H9 (cell line): ENCODE results near the gene GCLC. TPM values are rescaled to one million over a fixed set of nuclear protein-coding genes. Genes with fewer than 3 reads are reported as not detected.

Source experiments
- DNase-seq: peaks from one replicate; pipeline ENCODE4 v3.0.0-alpha.2; 2017
- H2AFZ ChIP-seq: one replicate; pipeline ENCODE4 v1.6.1; 2013; ENCODE audit warnings: mild to moderate bottlenecking, low read length, control low read depth, moderate library complexity
- H2AK5ac ChIP-seq: 2 replicates; pipeline ENCODE4 v1.6.1; 2013; ENCODE audit warnings: low read length, control low read depth, mixed read lengths; ENCODE audit not compliant: insufficient read length
- H2BK120ac ChIP-seq: one replicate; pipeline ENCODE4 v1.6.1; 2013; ENCODE audit warnings: low read depth, mild to moderate bottlenecking, low read length, control low read depth, inconsistent platforms; ENCODE audit not compliant: poor library complexity, severe bottlenecking
- H2BK12ac ChIP-seq: 2 replicates; pipeline ENCODE4 v1.6.1; 2013; ENCODE audit warnings: low read length, control low read depth, mixed read lengths, low read depth; ENCODE audit not compliant: insufficient read length
- H2BK15ac ChIP-seq: 2 replicates; pipeline ENCODE4 v1.6.1; 2013; ENCODE audit warnings: low read depth, low read length, control low read depth
- H2BK20ac ChIP-seq: one replicate; pipeline ENCODE4 v1.6.1; 2013; ENCODE audit warnings: low read depth, mild to moderate bottlenecking, low read length, control low read depth, inconsistent platforms; ENCODE audit not compliant: poor library complexity, severe bottlenecking
- H2BK5ac ChIP-seq: 2 replicates; pipeline ENCODE4 v1.6.1; 2013; ENCODE audit warnings: low read length, control low read depth, mixed read lengths; ENCODE audit not compliant: insufficient read length
- H3K14ac ChIP-seq: 2 replicates; pipeline ENCODE4 v1.6.1; 2013; ENCODE audit warnings: low read length, control low read depth; ENCODE audit not compliant: insufficient read depth
- H3K18ac ChIP-seq: 2 replicates; pipeline ENCODE4 v1.6.1; 2013; ENCODE audit warnings: low read depth, mild to moderate bottlenecking, mixed read lengths, low read length, control low read depth; ENCODE audit not compliant: insufficient read length
- H3K23ac ChIP-seq: 2 replicates; pipeline ENCODE4 v1.6.1; 2013; ENCODE audit warnings: low read length, control low read depth, mixed read lengths, low read depth; ENCODE audit not compliant: insufficient read length
- H3K23me2 ChIP-seq: 2 replicates; pipeline ENCODE4 v1.6.1; 2013; ENCODE audit warnings: low read depth, mild to moderate bottlenecking, mixed read lengths, low read length, control low read depth; ENCODE audit not compliant: insufficient read length, poor library complexity, severe bottlenecking
- H3K27ac ChIP-seq: 2 replicates; pipeline ENCODE4 v1.5.1; 2013; ENCODE audit warnings: low read length, control low read depth, mixed read lengths, low read depth; ENCODE audit not compliant: insufficient read length
- H3K27me3 ChIP-seq: 2 replicates; pipeline ENCODE4 v1.6.1; 2013; ENCODE audit warnings: low read length, control low read depth, inconsistent platforms; ENCODE audit not compliant: insufficient read depth
- H3K4ac ChIP-seq: 2 replicates; pipeline ENCODE4 v1.6.1; 2013; ENCODE audit warnings: low read depth, mild to moderate bottlenecking, control low read depth, inconsistent platforms, low read length, moderate library complexity
- H3K4me1 ChIP-seq: 2 replicates; pipeline ENCODE4 v1.6.1; 2013; ENCODE audit warnings: low read length, control low read depth, inconsistent platforms; ENCODE audit not compliant: insufficient read depth
- H3K4me2 ChIP-seq: 2 replicates; pipeline ENCODE4 v1.6.1; 2013; ENCODE audit warnings: low read length, control low read depth, mixed read lengths; ENCODE audit not compliant: insufficient read length, insufficient read depth
- H3K56ac ChIP-seq: 2 replicates; pipeline ENCODE4 v1.6.1; 2013; ENCODE audit warnings: low read depth, mild to moderate bottlenecking, mixed read lengths, low read length, control low read depth; ENCODE audit not compliant: insufficient read length
- H3K79me1 ChIP-seq: 2 replicates; pipeline ENCODE4 v1.6.1; 2013; ENCODE audit warnings: low read depth, mild to moderate bottlenecking, moderate library complexity, low read length, control low read depth, inconsistent platforms; ENCODE audit not compliant: insufficient read depth, poor library complexity, severe bottlenecking
- H3K79me2 ChIP-seq: 2 replicates; pipeline ENCODE4 v1.6.1; 2013; ENCODE audit warnings: low read length, control low read depth, inconsistent platforms; ENCODE audit not compliant: insufficient read depth
- H3K9ac ChIP-seq: 2 replicates; pipeline ENCODE4 v1.6.1; 2013; ENCODE audit warnings: low read length, control low read depth, mixed read lengths; ENCODE audit not compliant: insufficient read length; ENCODE audit errors: extremely low read depth
- H3K9me3 ChIP-seq: one replicate; pipeline ENCODE4 v1.6.1; 2013; ENCODE audit warnings: low read depth, low read length, inconsistent platforms; ENCODE audit not compliant: control insufficient read depth
- H3T11ph ChIP-seq: one replicate; pipeline ENCODE4 v1.6.1; 2013; ENCODE audit warnings: mild to moderate bottlenecking, low read length, control low read depth, inconsistent platforms
- H4K20me1 ChIP-seq: one replicate; pipeline ENCODE4 v1.6.1; 2013; ENCODE audit not compliant: control insufficient read depth, insufficient read length, insufficient read depth
- H4K5ac ChIP-seq: 2 replicates; pipeline ENCODE4 v1.6.1; 2013; ENCODE audit warnings: low read depth, mild to moderate bottlenecking, mixed read lengths, low read length, control low read depth; ENCODE audit not compliant: insufficient read length
- H4K8ac ChIP-seq: replicated peaks from 2 replicates; pipeline ENCODE4 v1.6.1; 2013; ENCODE audit warnings: low read length, control low read depth, mixed read lengths, low read depth; ENCODE audit not compliant: insufficient read length
- H4K91ac ChIP-seq: 2 replicates; pipeline ENCODE4 v1.6.1; 2013; ENCODE audit warnings: low read depth, mild to moderate bottlenecking, moderate library complexity, mixed read lengths, low read length, control low read depth; ENCODE audit not compliant: insufficient read length
- H3K27ac Mint-ChIP-seq, 3 experiments: 2 replicates in 2 of 3; 3 replicates in 1 of 3; pipeline ENCODE4 v1.8.0; 2020 to 2021; ENCODE audit warnings: mixed read lengths in 3 of 3, mild to moderate bottlenecking in 1 of 3, moderate library complexity in 1 of 3
- H3K27me3 Mint-ChIP-seq: 2 replicates; pipeline ENCODE4 v1.8.0; 2021; ENCODE audit warnings: low read depth, mild to moderate bottlenecking, moderate library complexity, mixed read lengths
- H3K36me3 Mint-ChIP-seq, 3 experiments: 2 replicates in 2 of 3; 3 replicates in 1 of 3; pipeline ENCODE4 v1.8.0; 2020 to 2021; ENCODE audit warnings: low read depth in 3 of 3, mixed read lengths in 3 of 3; ENCODE audit not compliant: insufficient read depth in 1 of 3
- H3K4me1 Mint-ChIP-seq, 2 experiments: 2 replicates each; pipeline ENCODE4 v1.8.0; 2020; ENCODE audit warnings: mixed read lengths in 2 of 2
- H3K4me3 Mint-ChIP-seq, 2 experiments: 2 replicates in 1 of 2; 3 replicates in 1 of 2; pipeline ENCODE4 v1.8.0; 2020 to 2021; ENCODE audit warnings: mild to moderate bottlenecking in 2 of 2, mixed read lengths in 2 of 2, moderate library complexity in 1 of 2
- H3K9me3 Mint-ChIP-seq, 2 experiments: 2 replicates in 1 of 2; 3 replicates in 1 of 2; pipeline ENCODE4 v1.8.0; 2020; ENCODE audit warnings: mild to moderate bottlenecking in 2 of 2, mixed read lengths in 2 of 2, moderate library complexity in 1 of 2
- CTCF ChIP-seq: fragments of 200-600 bp; sonication (generic); conservative IDR thresholded peaks from 3 replicates; pipeline ENCODE4 v1.8.0; 2021; ENCODE audit warnings: antibody characterized with exemption, mild to moderate bottlenecking
- WGBS: extraction: QIAGEN DNeasy Blood & Tissue Kit; methylation state at CpG from one replicate; pipeline ENCODE4 v1.1.7; 2013; ENCODE audit warnings: missing lambda C conversion rate, low lambda C conversion rate, mixed read lengths; ENCODE audit not compliant: insufficient read length; ENCODE audit errors: extremely low coverage; 5-methylcytosine and 5-hydroxymethylcytosine counted together
- total RNA-seq: library from RNA; stranded (reverse); gene quantifications from 2 replicates; pipeline ENCODE4 v1.2.1, GENCODE V29; 2021

GCLC gene
- total RNA-seq, 1 experiment from 2014 or later = 55.5 TPM

- Histone ChIP-seq H3K56ac (no peak overlapping the region), H2AK5ac (no peak overlapping the region), H3K14ac (no peak overlapping the region), H3K27me3 (no peaks in the 10 kb centered on the region), H3K4ac (no peak overlapping the region), H3K4me2 (no peak overlapping the region), H3K79me2 (no peaks in the 10 kb centered on the region), H3K27ac (no peak overlapping the region), H4K91ac (no peak overlapping the region), H3K79me1 (no peaks in the 10 kb centered on the region), H3K9me3 (no peaks in the 10 kb centered on the region), H3K23ac (no peak overlapping the region), H2BK20ac (no peak overlapping the region), H4K8ac (no peak overlapping the region), H2BK12ac (no peak overlapping the region), H3K9ac (no peak overlapping the region), H2AFZ (no peak overlapping the region), H4K20me1 (no peaks in the 10 kb centered on the region), H2BK120ac (no peak overlapping the region), H3K4me1 (no peaks in the 10 kb centered on the region), H3K18ac (no peak overlapping the region), H2BK5ac (no peak overlapping the region), H2BK15ac (no peak overlapping the region), H4K5ac (no peak overlapping the region), H3K23me2 (no peaks in the 10 kb centered on the region), H3T11ph (no peak overlapping the region)
- Mint-ChIP-seq H3K9me3 (peaks cover 3% of the 10 kb centered on the region in 2 experiments; a peak in 3 of 5 replicates), H3K4me1 (peaks cover 5 to 6% of the 10 kb centered on the region in 2 experiments), H3K4me3 (no peak overlapping the region), H3K27ac (no peak overlapping the region), H3K36me3 (peaks cover 2 to 5% (median 4%) of the 10 kb centered on the region in 3 experiments; a peak in 5 of 7 replicates), H3K27me3 (peaks cover 3% of the 10 kb centered on the region)
- no CpG with 5 or more reads among the region's 2 CpGs for WGBS
- DNase-seq = no peak
- no peak for TF ChIP-seq CTCF
Observed at GRCh38 chr6:53568776-53569616, 24.1 kb upstream of the GCLC start.
